NCI-H1930 (cell line): Measurements from ENCODE around the gene C15orf61.

Experiments used
- DNase-seq, 2 experiments: peaks; one replicate each; lab custom pipeline; 2025; lab: John Stamatoyannopoulos, UW

The C15orf61 gene

GRCh38 chr15:67549736-67550135 lies 28.8 kb downstream of the C15orf61 start:
- no peak for DNase-seq

- no peak for DNase-seq
Observed at GRCh38 chr15:67550522-67550921, 29.6 kb downstream of the C15orf61 start.

GRCh38 chr15:67551207-67551743 lies 30.3 kb downstream of the C15orf61 start:
- no peak for DNase-seq

GRCh38 chr15:67554580-67554979 lies 33.6 kb downstream of the C15orf61 start:
- DNase-seq: no peak

GRCh38 chr15:67556976-67557570 lies 36.1 kb downstream of the C15orf61 start:
- DNase-seq: no peak

GRCh38 chr15:67558502-67558901 lies 37.6 kb downstream of the C15orf61 start:
- DNase-seq: no peak

- DNase-seq: no peak
Observed at GRCh38 chr15:67559158-67559557, 38.2 kb downstream of the C15orf61 start.

GRCh38 chr15:67559576-67559975 lies 38.6 kb downstream of the C15orf61 start:
- no peak for DNase-seq

- DNase-seq: no peak
Observed at GRCh38 chr15:67560320-67560719, 39.4 kb downstream of the C15orf61 start.

GRCh38 chr15:67563092-67563491 lies 42.2 kb downstream of the C15orf61 start:
- no peak for DNase-seq

- no peak for DNase-seq
Observed at GRCh38 chr15:67564021-67564967, 43.4 kb downstream of the C15orf61 start.

- no peak for DNase-seq
Observed at GRCh38 chr15:67564968-67565345, 44.0 kb downstream of the C15orf61 start.

GRCh38 chr15:67569668-67570067 lies 48.7 kb downstream of the C15orf61 start:
- no peak for DNase-seq

GRCh38 chr15:67570875-67571647 lies 50.1 kb downstream of the C15orf61 start:
- no peak for DNase-seq

GRCh38 chr15:67571648-67572415 lies 50.9 kb downstream of the C15orf61 start:
- no peak for DNase-seq

- DNase-seq: no peak
Observed at GRCh38 chr15:67573194-67573593, 52.3 kb downstream of the C15orf61 start.

- DNase-seq: no peak
Observed at GRCh38 chr15:67575039-67575502, 54.1 kb downstream of the C15orf61 start.

- DNase-seq: no peak
Observed at GRCh38 chr15:67578020-67578600, 57.2 kb downstream of the C15orf61 start.

GRCh38 chr15:67579164-67579563 lies 58.2 kb downstream of the C15orf61 start:
- no peak for DNase-seq
